Stimulated activated CD8-positive, alpha-beta memory T cell treated with anti-CD3 and anti-CD28 coated beads, Interleukin-7, amount 100 ng/mL, for 1 hour (primary cell): ENCODE measurements around the gene SIGLEC15.
"Not testable (repeated sequence)": the region's sequence is repeated elsewhere in the genome, so short reads cannot be mapped to it uniquely, and the experiment has no call there.

Experiments used
- DNase-seq, 2 donors: peaks; one replicate each; pipeline ENCODE4 v3.0.0-alpha.2; 2020; ENCODE audit warnings: low read depth in 2 of 2

The SIGLEC15 gene, protein sequence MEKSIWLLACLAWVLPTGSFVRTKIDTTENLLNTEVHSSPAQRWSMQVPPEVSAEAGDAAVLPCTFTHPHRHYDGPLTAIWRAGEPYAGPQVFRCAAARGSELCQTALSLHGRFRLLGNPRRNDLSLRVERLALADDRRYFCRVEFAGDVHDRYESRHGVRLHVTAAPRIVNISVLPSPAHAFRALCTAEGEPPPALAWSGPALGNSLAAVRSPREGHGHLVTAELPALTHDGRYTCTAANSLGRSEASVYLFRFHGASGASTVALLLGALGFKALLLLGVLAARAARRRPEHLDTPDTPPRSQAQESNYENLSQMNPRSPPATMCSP

DNA sequence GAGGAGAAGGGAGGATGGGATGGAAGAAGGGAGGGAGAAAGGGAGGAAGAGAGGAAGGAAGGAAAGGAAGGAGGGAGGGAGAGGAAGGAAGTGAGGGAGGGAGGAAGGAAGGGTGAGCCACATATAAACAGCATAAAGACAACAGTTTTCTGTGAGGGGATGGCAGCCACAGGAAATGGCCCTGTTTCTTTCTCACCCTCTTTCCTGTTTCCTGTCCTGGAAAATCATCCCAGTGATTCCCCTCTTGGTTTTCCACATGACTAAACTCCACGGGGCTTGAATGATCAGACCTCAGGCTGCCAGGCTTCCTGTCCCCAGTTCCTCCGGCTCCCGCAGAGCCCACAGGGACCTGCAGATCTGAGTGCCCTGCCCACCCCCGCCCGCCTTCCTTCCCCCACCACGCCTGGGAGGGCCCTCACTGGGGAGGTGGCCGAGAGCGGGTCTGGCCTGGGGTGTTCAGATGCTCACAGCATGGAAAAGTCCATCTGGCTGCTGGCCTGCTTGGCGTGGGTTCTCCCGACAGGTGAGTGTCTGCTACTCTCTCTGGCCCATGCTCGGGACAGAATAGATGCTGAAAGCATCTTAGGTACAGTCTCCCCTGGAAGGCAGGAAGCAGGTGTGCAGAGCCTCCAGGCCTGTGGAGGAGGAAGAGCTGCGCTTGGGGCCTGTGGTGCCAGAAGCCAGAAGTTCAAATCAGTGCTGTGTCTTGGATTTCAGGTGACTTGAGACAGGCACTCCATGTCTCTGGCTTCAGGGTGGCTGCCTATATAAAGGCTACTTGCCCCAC, at the start of gene SIGLEC15:
TSS of gene SIGLEC15 (plus strand) at position 418 of the 787 bp plus-strand sequence. CDS start at position 472, 54 bp downstream.
- no peak for DNase-seq

DNA sequence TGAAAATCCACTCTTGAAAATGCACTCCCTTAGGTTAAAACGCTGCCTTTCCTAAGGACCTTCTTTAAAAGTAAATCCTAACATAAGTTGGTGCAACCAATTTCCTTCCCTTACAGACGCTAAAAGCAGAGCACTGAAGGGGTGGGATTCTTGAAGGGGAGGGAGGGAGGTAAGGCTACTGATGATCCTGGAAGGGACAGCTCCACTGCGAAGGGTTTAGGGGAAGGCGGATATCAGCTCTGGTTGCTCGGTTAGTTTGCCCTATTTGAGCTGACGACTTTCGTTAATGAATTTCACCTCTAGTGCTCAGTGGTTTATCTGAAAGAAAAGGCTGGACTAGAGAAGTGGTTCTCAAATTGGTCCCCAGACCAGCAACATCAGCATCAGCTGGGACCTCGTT, 49.7 kb upstream of the SIGLEC15 start:
- DNase-seq = no peak

DNA sequence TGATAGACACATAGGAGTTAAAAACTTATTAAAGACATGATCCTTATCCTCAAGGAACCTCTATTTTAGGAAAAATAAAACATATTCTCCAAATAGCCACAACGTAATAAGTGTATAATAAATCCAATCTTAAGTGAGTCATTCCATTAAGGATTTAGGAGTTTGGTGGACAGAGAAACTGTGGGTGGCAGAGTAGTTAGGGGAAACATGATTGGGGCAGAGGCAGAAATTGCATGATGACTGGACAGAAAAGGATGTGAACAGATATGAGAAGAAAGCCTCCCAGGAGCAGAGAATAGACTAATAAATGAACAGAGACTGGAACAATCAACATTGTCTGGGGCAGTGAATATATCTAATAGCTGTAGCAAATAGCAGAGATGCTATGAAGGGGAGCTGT, 48.1 kb upstream of the SIGLEC15 start:
- DNase-seq = no peak

DNA sequence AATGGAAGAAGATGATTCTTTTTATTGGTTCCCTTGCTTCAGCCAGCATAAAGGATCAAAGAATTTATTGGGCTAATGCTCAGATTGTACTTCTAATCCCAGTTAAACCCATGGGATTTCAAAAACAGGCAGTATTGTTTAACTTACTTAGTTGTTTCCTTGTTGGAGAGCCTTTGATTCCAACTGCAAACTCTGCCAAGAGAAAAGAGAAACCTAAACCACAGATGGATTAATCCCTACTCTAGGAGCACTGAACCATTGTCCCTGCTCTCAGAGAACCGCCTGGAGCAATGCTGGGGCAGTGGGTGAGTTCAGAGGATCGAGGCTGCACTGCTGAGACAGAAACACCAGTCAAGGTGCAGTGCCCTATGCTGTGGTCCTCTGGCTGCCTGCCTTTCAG, 44.9 kb upstream of the SIGLEC15 start:
- no peak for DNase-seq

DNA sequence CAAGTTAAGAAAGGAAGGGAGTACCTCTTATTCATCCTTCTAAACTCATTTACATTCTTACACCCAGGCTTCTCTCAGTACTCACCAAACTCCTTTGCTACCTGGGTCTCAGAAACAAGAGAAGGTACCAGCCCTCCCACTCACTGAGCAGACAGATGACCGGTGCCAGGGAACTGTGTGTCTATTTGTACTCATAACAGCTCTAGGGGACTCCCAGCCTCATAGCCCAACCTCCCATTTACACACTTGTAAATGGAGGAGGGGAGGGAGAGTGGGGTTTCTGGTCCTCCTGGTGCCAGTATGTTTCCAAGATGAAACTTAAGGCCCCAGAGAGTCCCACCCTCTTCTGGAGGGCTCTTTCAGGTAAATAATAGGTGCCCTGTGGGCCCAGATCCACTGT, 42.8 kb upstream of the SIGLEC15 start:
- DNase-seq = no peak

DNA sequence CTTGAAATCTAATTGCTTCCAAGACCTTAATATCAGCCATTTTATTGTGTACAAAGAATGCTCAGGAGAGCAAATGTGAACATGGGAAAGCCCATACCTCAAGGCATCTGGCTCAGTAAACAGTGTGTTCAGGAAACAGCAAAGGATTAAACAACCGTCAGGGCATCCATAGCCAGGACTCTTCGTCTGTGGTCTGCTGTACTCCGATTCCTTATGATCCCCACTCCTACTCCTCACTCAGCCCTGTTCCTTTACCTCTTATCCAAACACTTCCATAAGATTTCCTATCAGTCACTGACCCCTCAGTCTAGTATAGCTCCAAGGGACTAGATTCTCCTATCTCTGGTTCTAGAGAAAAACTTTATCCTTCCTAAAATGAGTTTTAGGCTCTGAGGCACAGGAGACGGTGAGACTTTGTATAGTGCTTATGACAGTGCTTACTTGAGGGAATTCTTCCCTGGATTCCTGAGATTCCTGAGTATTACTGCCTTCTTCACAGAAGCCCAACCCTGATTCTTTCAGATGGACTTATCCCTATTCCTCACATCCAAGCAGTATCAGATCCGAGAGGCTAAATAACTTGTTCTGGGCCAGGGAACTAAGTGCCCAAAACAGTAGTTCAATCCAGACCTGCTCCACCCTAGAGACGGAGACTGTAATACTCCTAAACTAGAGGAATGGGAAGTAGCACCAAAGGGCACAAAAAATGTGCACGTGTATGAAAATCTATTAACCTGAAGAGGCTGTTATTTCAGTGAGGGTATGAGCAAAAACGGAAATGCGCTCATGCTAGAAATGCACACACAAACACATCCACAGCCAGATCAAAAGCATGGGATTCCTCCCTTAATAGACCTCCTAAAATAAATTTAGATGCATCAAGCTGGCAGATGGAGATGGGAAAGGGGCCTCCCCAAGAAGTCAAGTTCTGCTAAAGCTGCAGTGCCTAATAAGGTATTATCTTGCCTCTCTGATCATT, 42.1 kb upstream of the SIGLEC15 start:
- no peak for DNase-seq

DNA sequence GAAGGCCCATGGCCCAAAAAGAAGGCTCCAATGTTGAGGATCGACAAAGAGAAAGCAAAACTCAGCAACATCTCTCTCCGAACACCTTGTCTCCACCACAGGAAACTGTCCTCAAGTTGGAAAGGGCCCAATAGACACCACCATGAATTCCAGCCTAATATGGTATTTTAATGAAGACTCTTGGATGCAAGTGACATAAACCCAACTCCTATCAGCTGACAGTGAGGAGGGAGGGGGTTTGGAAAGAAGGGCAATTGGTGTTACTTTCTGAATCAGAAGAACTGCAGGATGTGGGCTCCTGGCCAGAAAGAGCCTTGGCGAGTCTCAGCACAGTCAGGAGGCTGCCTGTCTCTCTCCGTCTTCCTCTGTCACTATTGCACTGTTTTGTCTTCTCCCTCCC, 40.3 kb upstream of the SIGLEC15 start:
- DNase-seq = no peak

DNA sequence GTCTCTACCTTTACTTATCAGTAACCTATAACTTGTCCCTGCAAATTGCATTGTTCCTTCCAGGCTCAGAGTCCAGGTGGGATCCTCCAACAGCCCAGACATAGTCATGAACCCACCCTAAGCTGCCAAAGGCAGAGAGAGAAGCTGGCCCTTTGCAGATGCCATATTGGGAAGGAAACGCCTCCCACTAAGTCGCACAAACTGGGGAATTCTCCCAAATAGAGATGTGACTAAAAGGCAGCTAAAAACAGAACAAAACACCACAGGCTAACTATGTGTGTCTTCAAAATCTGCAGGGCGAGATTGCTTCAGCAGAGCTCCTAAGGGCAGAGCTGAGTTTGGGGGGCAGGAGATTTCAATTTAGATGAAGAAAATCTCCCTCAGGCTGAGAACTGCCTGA, 38.5 kb upstream of the SIGLEC15 start:
- DNase-seq = no peak

DNA sequence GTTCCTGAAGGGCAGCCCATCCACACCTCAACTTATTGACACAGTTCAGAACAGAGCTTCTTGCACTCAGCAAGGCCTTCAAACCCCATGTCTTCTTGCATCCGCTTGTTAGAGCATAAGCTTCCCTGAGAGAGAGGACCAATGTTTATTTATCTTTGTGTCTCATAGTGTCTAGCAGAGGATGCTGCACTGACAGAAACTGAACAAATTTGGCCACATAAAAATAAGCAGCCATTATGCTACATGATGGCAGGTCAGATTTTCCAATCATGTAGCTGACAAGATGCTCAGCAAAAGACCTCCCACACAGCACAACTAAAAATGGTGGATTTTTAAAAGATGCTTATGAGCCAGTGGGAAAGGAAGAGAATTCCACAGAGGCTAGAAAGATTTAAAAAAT, 38.1 kb upstream of the SIGLEC15 start:
- DNase-seq = no peak

DNA sequence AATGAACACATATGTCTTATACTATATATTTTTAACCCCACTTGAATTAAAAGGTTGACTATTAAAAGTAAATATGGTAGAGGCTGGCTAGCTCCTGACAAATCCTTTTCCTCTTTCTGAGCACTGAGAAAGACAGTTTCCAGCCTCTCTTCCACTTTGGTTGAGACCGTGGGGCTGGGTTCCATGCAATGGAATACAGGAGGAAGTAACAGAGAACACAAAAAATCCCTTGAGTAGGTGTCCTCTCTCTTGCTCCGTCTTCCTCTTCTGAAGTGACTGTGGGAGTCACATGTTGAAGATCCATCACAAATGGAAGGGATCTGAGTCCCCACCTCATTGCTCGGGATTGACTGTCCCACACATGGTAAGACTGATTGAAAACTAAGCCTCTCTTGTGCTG, 36.6 kb upstream of the SIGLEC15 start:
- DNase-seq = no peak

DNA sequence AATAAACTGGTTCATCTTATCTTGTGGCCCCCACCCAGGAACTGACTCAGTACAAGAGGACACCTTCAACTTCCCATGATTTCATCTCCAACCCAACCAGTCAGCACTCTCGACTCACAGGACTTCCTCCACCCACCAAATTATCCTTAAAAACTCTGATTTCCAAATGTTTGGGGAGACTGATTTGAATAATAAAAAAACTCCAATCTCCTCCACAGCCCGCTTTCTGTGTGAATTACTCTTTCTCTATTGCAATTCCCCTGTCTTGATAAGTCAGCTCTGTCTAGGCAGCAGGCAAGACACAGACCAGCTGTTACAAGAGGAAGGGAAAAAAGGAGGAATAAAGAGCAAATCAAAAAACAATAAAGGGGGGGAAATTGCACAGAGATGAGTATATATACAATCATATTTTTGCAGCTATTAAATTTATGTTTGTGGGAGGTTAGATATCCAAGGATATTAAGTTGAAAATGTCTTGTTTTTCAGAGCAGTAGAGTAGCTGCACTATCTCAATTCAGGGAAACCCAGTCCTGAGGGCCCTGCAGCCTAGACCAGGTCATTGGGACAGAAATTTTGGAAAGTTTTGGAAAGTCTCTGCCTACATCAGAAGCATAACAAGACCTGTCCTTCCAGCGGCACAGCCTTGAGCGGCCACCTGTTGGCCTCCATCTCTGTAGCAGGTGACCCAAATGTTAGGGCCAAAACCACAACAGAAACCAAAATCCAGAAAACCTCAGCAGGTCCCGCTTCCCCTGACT, 32.8 kb upstream of the SIGLEC15 start:
- no peak for DNase-seq

DNA sequence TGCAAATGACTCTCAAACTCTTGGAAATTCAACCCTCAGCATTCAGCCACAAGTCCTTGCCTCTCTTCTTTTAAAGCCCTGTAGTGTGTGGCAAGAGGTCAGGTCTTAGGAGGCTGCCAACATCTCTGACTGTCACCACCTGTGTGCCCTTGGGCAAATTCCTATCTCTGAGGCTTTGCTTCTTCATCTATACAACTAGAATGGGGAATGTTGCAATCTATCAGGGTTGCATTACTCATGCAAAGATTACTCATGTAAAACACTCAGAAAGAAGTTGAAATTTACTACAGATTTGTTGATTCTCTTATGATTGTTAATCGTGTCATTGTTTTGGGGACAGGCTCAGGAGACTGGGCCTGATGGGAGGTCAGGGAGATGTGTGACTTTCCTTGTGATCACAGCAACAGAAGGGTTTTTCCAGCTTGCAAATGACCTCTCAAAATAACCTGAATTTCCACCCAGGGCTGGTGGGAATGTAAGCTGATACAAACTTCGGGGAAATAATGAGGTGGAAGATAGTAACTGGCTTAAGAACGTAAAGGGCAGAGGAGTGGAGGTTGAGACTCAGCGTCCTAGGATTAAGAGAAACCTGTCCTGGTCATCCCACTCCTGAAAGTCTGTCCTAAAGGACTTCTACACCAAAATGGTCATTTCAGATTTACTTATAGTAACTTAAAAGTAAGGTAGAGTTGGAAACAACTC, 32.1 kb upstream of the SIGLEC15 start:
- DNase-seq = no peak

DNA sequence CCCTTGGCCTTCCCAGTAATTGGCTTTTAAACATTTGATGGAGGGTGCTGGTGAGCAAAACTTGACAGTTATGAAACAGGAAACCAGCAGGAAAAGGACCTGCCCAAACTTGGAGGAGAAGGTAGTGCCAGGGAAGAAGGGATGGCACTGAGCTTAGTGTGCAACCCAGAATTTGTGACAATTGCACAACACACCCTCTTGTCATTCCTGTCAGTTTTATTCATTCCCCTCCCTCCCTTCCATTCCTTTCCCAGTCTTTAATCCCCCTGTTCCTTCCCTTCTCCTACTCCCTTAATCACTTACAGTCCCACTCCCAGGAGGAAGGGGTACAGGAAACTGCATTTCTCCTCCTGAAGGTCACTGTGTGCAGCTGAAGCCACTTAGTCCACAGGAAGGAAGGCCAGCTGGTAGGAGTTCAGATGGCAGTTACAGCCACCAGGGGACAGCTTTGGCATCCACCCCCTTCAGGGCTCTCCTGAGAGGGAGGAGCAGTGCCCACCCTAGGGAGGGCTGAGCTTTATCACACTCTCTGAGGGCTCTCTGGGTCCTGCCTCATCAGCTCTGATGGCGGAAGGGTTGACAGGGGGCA, 24.0 kb upstream of the SIGLEC15 start:
- no peak for DNase-seq

DNA sequence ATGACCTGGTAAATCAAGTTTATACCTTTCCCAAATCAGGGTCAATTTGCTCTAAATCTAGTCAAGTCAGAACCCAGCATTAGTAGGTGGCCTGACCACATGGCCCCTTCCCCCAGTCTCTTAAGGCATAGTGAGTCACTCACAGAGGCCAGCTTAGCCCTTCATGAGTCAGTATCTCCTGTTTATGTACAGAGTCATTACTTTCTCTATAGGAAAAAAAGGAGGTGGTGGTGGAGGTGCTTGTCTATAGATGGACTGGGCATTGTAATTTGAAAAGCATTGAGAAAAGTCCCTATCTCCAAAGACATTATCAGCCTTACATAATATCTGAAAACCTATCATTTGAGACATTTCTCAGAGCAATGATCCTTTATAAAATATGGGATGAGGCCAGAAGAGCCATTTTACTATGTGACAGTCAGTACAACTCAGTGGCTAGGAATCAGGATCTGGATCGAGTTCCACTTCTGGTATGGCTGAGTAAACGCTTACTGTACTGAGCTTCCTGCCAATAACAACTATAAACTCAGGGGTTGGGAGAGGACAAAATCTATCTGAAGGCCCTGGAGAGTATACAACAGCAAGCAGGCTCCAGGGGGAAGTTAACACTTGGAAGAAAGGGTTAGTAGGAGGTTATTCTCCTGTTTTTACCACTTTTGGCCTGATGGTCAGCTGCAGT, 22.5 kb upstream of the SIGLEC15 start:
- DNase-seq = no peak

DNA sequence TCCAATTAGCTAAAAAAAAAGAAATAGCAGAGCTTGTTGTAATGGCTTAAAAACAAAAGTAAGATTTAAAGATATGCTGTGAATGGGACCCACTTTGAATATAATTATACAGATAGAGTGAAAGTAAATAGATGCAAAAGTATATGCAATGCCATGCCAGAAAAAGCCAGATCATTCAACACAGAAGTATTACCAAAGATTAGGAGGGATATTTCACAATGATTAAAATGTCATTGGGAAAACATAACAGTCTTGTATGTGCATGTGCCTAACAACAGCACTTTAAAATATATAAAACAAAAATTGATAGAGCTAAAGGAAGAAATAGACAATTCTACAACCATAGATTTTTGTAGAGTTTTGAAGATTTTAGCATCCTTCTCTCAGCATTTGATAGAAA, 19.9 kb upstream of the SIGLEC15 start:
- DNase-seq = no peak

DNA sequence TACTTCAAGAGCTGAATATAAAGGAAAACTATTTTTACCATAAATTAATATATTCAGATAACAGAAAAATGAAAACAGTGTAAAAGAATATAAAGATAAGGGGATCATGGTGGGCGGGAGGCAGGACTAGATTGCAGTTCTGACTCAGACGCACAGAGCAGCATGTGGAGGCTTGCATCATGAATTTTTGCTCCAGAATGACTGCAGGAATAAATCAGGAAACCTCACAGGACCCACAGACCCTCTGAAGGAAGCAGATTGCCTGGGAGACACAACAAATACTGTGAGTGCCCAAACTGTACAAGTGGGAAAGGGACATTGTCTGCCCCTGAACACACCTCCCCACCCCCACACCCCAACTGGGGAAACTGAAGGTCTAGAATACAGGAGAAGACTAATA, 19.2 kb upstream of the SIGLEC15 start:
- no peak for DNase-seq

DNA sequence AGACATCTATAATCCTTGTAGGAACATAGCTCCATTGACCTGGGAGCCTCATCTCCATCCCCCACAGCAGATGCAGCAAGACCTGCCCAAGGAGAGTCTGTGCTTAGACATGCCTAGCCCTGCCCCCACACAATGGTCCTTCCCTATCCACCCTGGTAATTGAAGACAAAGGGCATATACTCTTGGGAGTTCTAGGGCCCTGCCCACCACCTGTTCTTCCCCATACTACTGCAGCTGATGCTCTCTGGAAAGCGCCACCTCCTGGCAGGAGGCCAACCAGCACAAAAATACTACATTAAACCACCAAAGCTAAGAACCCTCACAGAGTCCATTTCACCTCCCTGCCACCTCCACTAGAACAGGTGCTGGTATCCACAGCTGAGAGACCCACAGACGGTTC, 18.3 kb upstream of the SIGLEC15 start:
- not testable (repeated sequence) for DNase-seq

DNA sequence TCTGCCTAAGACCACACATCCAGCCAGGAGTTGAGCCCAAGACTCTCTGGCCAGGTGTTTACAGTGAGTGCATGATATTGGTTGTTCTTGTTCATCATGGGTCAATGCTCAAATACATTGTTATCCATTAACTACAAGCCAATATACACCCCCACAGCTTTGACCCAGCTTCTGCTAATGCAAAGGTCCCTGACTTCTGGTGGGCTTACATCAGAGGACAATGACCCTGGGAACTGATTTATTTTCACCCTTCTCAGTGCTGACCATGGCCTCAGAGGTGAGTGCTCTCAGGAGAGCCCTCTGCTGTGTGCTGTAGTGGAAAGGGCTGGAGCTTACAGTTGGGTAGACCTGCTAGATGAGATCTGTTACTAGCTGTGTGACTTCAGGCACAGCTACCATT, 10.7 kb upstream of the SIGLEC15 start:
- not testable (repeated sequence) for DNase-seq

DNA sequence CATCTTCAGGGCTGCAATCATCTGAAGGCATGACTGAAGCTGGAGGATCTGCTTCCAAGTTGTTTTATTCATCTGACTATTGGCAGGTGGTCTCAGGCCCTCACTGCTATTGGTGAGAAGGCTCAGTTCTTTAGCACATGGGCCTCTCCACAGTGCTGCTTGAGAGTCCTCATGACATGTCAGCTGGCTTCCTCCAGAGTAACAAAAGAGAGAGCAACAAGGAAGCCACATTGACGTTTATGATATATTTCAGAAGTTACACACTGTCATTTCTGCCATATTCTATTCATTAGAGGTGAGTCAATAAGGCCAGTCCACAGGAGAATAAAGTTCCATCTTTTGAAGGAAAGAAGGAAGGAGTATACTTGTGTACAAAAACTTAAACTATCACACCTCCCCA, 7.9 kb upstream of the SIGLEC15 start:
- no peak for DNase-seq

DNA sequence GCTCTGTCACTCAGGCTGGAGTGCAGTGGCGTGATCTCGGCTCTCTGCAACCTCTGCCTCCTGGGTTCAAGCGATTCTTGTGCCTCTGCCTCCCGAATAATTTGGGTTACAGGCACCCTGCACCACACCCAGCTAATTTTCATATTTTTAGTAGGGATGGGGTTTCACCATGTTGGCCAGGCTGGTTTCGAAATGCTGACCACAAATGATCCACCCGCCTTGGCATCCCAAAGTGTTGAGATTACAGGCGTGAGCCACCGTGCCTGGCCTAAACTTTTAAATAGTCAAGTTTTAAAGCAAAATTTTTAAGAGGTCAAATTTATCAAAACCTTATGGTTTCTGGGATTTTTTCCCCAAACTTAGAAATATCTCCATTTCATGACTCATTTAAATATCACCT, 6.7 kb upstream of the SIGLEC15 start:
- DNase-seq = not testable (repeated sequence)
